ENCODE results near the gene RGCC.

The RGCC gene

DNA sequence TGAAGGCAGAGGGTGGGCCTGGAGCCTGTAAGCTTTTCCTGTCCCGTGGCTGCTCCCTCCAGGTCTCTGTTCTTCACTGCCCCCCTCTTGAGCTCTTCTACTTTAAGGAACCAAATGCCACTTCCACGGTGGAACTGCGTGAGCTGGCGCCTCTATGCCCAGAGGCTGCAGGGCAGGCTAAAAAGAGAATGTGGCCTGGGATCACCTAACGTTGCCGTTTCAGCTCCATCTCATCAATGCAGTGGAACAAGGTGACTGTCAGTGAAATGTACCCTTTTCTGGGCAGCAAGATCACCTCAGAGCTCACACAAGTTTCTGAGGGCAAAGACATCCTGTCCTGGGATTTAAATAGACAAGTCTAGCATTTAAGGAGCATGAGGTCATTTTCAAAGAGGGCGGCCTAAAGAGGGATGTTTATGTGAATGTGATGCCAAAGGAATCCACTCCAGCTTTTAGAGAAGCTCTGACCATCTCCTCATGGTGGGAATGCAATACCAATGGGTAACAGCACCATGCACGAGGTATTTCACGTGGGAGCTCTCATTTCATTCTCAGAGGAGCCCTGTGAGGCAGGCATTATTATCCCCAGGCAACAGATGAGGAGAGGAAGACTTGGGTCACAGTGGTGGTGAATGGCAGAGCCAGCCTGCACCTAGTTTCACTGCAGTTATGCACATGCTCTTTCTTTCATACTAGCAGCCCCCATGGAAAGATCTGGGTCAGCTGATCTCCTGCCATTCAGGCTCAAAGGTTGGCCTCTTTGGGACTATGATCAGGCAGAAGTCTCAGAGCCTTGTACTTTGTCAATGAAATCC is 39.3 kb downstream of the RGCC start:
- no CpG with 5 or more reads among the region's 9 CpGs for WGBS, 2 donors (ENCODE audit: extremely low coverage in 2 of 2, insufficient read length in 2 of 2, insufficient replicate concordance in 1 of 2)
- H2AFZ ChIP-seq (ENCODE audit: low read length), result no peak overlapping the region
- H3K27me3 ChIP-seq (ENCODE audit: control insufficient read depth in 3 of 3, insufficient read depth in 3 of 3, low read depth in 1 of 3, low read length in 3 of 3), result peaks cover 0 to 12% (median 0%) of the 10 kb centered on the region in 3 experiments
- H3K4me2 ChIP-seq (ENCODE audit: insufficient read depth, low read length, poor library complexity, severe bottlenecking), result no peak overlapping the region
- no peak overlapping the region for H2BK5ac ChIP-seq (ENCODE audit: low read length)
- no peak overlapping the region for H4K8ac ChIP-seq (ENCODE audit: low read depth, low read length)
- H2AK5ac ChIP-seq (ENCODE audit: low read depth, low read length), result no peak overlapping the region
- H3K23ac ChIP-seq (ENCODE audit: low read depth, low read length, poor library complexity), result no peak overlapping the region
- H3K4ac ChIP-seq (ENCODE audit: low read length), result no peak overlapping the region
- H3K27ac ChIP-seq (replicated peaks; ENCODE audit: low read length), result no peak overlapping the region
- peaks cover 0 to 4% of the 10 kb centered on the region in 2 donors for H3K4me1 ChIP-seq (ENCODE audit: control insufficient read depth in 2 of 2, insufficient read depth in 1 of 2, low read depth in 1 of 2, low read length in 2 of 2)
- H4K91ac ChIP-seq (ENCODE audit: low read depth, low read length, poor library complexity), result no peak overlapping the region
- H3K36me3 ChIP-seq (replicated peaks in 1 of 2; ENCODE audit: control insufficient read depth in 2 of 2, insufficient read depth in 2 of 2, low read length in 2 of 2), result no peaks in the 10 kb centered on the region
- no peak overlapping the region for H2BK12ac ChIP-seq (ENCODE audit: low read length)
- H3K79me1 ChIP-seq (ENCODE audit: low read depth, low read length), result no peaks in the 10 kb centered on the region
- no peaks in the 10 kb centered on the region for H3K9me3 ChIP-seq (replicated peaks in 1 of 2; ENCODE audit: control insufficient read depth in 2 of 2, insufficient read depth in 1 of 2, low read depth in 1 of 2, low read length in 2 of 2)
- no peak overlapping the region for H2BK15ac ChIP-seq (ENCODE audit: low read length)
- no peak overlapping the region for H3K14ac ChIP-seq (ENCODE audit: low read length)
- no peak overlapping the region for H3K18ac ChIP-seq (ENCODE audit: low read length)
- no peak for DNase-seq (ENCODE audit: low spot score)
- no peak overlapping the region for H3K9ac ChIP-seq (ENCODE audit: low read depth, low read length, poor library complexity)
- no peak overlapping the region for H2BK120ac ChIP-seq (ENCODE audit: low read depth, low read length)
- H3K4me3 ChIP-seq (ENCODE audit: low read length in 2 of 2), result no peak overlapping the region

DNA sequence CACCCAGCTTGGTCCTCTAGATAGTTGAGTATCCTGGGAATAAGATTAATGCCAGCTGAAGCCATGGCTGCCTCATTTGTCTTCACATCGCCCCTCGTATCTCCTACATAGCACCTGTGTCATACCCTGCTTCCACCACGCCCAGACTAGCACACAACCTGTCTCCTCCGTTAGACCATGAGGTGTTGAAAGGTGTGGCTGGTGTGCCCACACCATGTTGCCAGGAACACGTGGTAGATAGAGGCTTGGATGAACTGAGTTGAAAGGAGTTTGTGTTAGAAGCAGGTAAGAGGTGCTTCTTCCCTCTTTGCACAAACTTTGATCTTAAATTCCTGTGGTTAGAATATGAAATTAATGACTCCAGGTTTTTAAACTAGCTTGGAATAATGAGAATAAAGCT is 40.1 kb downstream of the RGCC start:
- no CpG with 5 or more reads among the region's 5 CpGs for WGBS, 2 donors (ENCODE audit: extremely low coverage in 2 of 2, insufficient read length in 2 of 2, insufficient replicate concordance in 1 of 2)
- no peak overlapping the region for H3K23ac ChIP-seq (ENCODE audit: low read depth, low read length, poor library complexity)

DNA sequence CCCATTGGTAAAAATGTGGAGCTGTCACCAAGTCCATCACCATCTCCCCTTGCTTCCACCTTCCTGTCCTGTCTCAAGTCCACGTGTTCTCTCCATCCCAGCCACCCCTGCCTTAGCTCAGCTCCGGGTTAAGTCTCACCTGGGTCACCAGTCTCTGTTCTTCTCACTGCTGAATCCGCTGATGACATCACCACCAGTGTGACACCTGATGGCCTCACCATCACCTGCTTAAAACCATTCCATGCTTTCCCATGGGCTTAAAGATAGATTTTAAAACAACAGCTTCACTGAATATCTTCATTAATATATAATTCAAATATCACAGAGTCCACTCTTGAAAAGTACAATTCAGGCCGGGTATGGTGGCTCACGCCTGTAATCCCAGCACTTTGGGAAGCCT is 42.1 kb downstream of the RGCC start:
- Histone ChIP-seq H2AFZ (ENCODE audit: low read length) (no peak overlapping the region), H3K4me2 (ENCODE audit: insufficient read depth, low read length, poor library complexity, severe bottlenecking) (no peak overlapping the region), H2BK15ac (ENCODE audit: low read length) (no peak overlapping the region), H2BK12ac (ENCODE audit: low read length) (no peak overlapping the region), H3K79me1 (ENCODE audit: low read depth, low read length) (no peaks in the 10 kb centered on the region), H4K91ac (ENCODE audit: low read depth, low read length, poor library complexity) (no peak overlapping the region), H2BK5ac (ENCODE audit: low read length) (no peak overlapping the region), H2AK5ac (ENCODE audit: low read depth, low read length) (no peak overlapping the region), H3K4me1 (ENCODE audit: control insufficient read depth in 2 of 2, insufficient read depth in 1 of 2, low read depth in 1 of 2, low read length in 2 of 2) (peaks cover 0 to 4% of the 10 kb centered on the region in 2 donors), H3K14ac (ENCODE audit: low read length) (no peak overlapping the region), H3K27ac (replicated peaks; ENCODE audit: low read length) (no peak overlapping the region), H3K4ac (ENCODE audit: low read length) (no peak overlapping the region), H3K23ac (ENCODE audit: low read depth, low read length, poor library complexity) (no peak overlapping the region), H4K8ac (ENCODE audit: low read depth, low read length) (no peak overlapping the region), H3K4me3 (ENCODE audit: low read length in 2 of 2) (no peak overlapping the region), H3K36me3 (replicated peaks in 1 of 2; ENCODE audit: control insufficient read depth in 2 of 2, insufficient read depth in 2 of 2, low read length in 2 of 2) (no peaks in the 10 kb centered on the region), H3K27me3 (ENCODE audit: control insufficient read depth in 3 of 3, insufficient read depth in 3 of 3, low read depth in 1 of 3, low read length in 3 of 3) (peaks cover 0 to 17% (median 0%) of the 10 kb centered on the region in 3 experiments), H3K9me3 (replicated peaks in 1 of 2; ENCODE audit: control insufficient read depth in 2 of 2, insufficient read depth in 1 of 2, low read depth in 1 of 2, low read length in 2 of 2) (peaks cover 0 to 2% of the 10 kb centered on the region in 2 donors), H3K9ac (ENCODE audit: low read depth, low read length, poor library complexity) (no peak overlapping the region), H3K18ac (ENCODE audit: low read length) (peak overlapping the region; percentile 15), H2BK120ac (ENCODE audit: low read depth, low read length) (no peak overlapping the region)
- no CpG with 5 or more reads among the region's 5 CpGs for WGBS, 2 donors (ENCODE audit: extremely low coverage in 2 of 2, insufficient read length in 2 of 2, insufficient replicate concordance in 1 of 2)
- DNase-seq (ENCODE audit: low spot score), result no peak

More for the DNA sequence above, 40.1 kb downstream of the RGCC start:
- Histone ChIP-seq H3K9ac (ENCODE audit: low read depth, low read length, poor library complexity) (no peak overlapping the region), H3K4me2 (ENCODE audit: insufficient read depth, low read length, poor library complexity, severe bottlenecking) (no peak overlapping the region), H2BK15ac (ENCODE audit: low read length) (no peak overlapping the region), H3K27me3 (ENCODE audit: control insufficient read depth in 3 of 3, insufficient read depth in 3 of 3, low read depth in 1 of 3, low read length in 3 of 3) (peaks cover 0 to 17% (median 0%) of the 10 kb centered on the region in 3 experiments), H3K4me1 (ENCODE audit: control insufficient read depth in 2 of 2, insufficient read depth in 1 of 2, low read depth in 1 of 2, low read length in 2 of 2) (peaks cover 0 to 4% of the 10 kb centered on the region in 2 donors), H3K14ac (ENCODE audit: low read length) (no peak overlapping the region), H4K8ac (ENCODE audit: low read depth, low read length) (no peak overlapping the region), H3K36me3 (replicated peaks in 1 of 2; ENCODE audit: control insufficient read depth in 2 of 2, insufficient read depth in 2 of 2, low read length in 2 of 2) (no peaks in the 10 kb centered on the region), H3K27ac (replicated peaks; ENCODE audit: low read length) (no peak overlapping the region), H4K91ac (ENCODE audit: low read depth, low read length, poor library complexity) (no peak overlapping the region), H3K9me3 (replicated peaks in 1 of 2; ENCODE audit: control insufficient read depth in 2 of 2, insufficient read depth in 1 of 2, low read depth in 1 of 2, low read length in 2 of 2) (no peaks in the 10 kb centered on the region), H2BK5ac (ENCODE audit: low read length) (no peak overlapping the region), H3K79me1 (ENCODE audit: low read depth, low read length) (no peaks in the 10 kb centered on the region), H3K18ac (ENCODE audit: low read length) (no peak overlapping the region), H2BK12ac (ENCODE audit: low read length) (no peak overlapping the region), H2AK5ac (ENCODE audit: low read depth, low read length) (no peak overlapping the region), H2AFZ (ENCODE audit: low read length) (no peak overlapping the region), H2BK120ac (ENCODE audit: low read depth, low read length) (no peak overlapping the region), H3K4me3 (ENCODE audit: low read length in 2 of 2) (no peak overlapping the region), H3K4ac (ENCODE audit: low read length) (no peak overlapping the region)
- no peak for DNase-seq (ENCODE audit: low spot score)

DNA sequence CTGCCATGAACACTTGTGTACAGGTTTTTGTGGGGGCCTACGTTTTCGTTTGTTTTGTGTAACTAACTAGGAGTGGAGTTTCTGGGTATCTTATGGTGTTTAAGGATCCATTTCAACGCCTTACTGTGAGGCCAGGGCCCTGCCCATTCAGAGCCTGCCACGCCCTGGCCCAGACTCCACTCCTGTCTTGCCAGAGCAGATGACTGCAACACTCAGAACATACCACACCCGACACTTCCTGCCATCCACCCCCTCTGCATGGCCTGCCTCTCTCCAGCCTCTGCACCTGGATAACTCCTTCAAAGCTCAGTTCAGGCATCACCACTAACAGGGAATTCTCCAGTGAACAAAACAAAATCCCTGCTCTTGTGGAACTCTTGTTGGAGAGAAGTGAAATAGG is 43.2 kb downstream of the RGCC start:
- DNase-seq (ENCODE audit: low spot score), result no peak
- H4K91ac ChIP-seq (ENCODE audit: low read depth, low read length, poor library complexity), result no peak overlapping the region
- H3K27me3 ChIP-seq (ENCODE audit: control insufficient read depth in 3 of 3, insufficient read depth in 3 of 3, low read depth in 1 of 3, low read length in 3 of 3), result peaks cover 0 to 17% (median 0%) of the 10 kb centered on the region in 3 experiments
- H2BK15ac ChIP-seq (ENCODE audit: low read length), result no peak overlapping the region
- H3K14ac ChIP-seq (ENCODE audit: low read length), result peak overlapping the region; percentile 91
- no peak overlapping the region for H3K4me3 ChIP-seq (ENCODE audit: low read length in 2 of 2)
- no peak overlapping the region for H2AFZ ChIP-seq (ENCODE audit: low read length)
- peaks cover 2 to 3% of the 10 kb centered on the region in 2 donors for H3K9me3 ChIP-seq (replicated peaks in 1 of 2; ENCODE audit: control insufficient read depth in 2 of 2, insufficient read depth in 1 of 2, low read depth in 1 of 2, low read length in 2 of 2)
- H2BK5ac ChIP-seq (ENCODE audit: low read length), result no peak overlapping the region
- no peak overlapping the region for H4K8ac ChIP-seq (ENCODE audit: low read depth, low read length)
- H3K27ac ChIP-seq (replicated peaks; ENCODE audit: low read length), result no peak overlapping the region
- H2BK12ac ChIP-seq (ENCODE audit: low read length), result no peak overlapping the region
- no peaks in the 10 kb centered on the region for H3K36me3 ChIP-seq (replicated peaks in 1 of 2; ENCODE audit: control insufficient read depth in 2 of 2, insufficient read depth in 2 of 2, low read length in 2 of 2)
- H3K9ac ChIP-seq (ENCODE audit: low read depth, low read length, poor library complexity), result no peak overlapping the region
- H3K4me1 ChIP-seq (ENCODE audit: control insufficient read depth in 2 of 2, insufficient read depth in 1 of 2, low read depth in 1 of 2, low read length in 2 of 2), result peaks cover 0 to 1% of the 10 kb centered on the region in 2 donors
- H2BK120ac ChIP-seq (ENCODE audit: low read depth, low read length), result no peak overlapping the region
- no peaks in the 10 kb centered on the region for H3K79me1 ChIP-seq (ENCODE audit: low read depth, low read length)
- no peak overlapping the region for H3K4me2 ChIP-seq (ENCODE audit: insufficient read depth, low read length, poor library complexity, severe bottlenecking)
- no peak overlapping the region for H3K18ac ChIP-seq (ENCODE audit: low read length)
- WGBS, 2 donors (ENCODE audit: extremely low coverage in 2 of 2, insufficient read length in 2 of 2, insufficient replicate concordance in 1 of 2), result no CpG with 5 or more reads among the region's 5 CpGs
- no peak overlapping the region for H3K4ac ChIP-seq (ENCODE audit: low read length)
- H2AK5ac ChIP-seq (ENCODE audit: low read depth, low read length), result no peak overlapping the region
- no peak overlapping the region for H3K23ac ChIP-seq (ENCODE audit: low read depth, low read length, poor library complexity)

All from neuronal stem cell (in vitro differentiated cells).